ENCODE data around the gene PYHIN1.

PYHIN1 gene

DNA sequence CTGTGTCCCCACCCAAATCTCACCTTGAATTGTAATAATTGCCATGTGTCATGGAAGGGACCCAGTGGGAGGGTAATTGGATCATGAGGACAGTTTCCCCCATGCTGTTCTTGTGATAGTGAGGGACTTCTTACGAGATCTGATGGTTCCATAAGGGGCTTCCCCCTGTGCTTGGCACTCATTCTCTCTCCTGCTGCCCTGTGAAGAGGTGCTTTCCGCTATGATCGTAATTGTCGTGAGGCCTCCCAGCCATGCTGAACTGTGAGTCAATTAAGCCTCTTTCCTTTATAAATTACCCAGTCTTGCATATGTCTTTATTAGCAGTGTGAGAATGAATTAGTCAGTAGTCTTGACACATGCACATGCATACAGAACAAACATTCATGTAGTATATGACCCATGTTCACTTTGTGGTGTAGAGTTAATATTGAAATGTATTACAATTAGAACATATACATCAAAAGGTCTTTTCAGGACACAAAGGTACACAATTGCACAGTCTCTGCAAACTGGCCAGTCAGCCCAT lies 61.5 kb downstream of the PYHIN1 start:
- H2AFZ ChIP-seq (ENCODE audit: low read length) = no peak overlapping the region
- H3K9me3 ChIP-seq (ENCODE audit: insufficient read depth, low read depth, low read length) = no peaks in the 10 kb centered on the region
- H4K20me1 ChIP-seq (ENCODE audit: insufficient read depth, low read length, poor library complexity, severe bottlenecking) = no peaks in the 10 kb centered on the region
- H3K4me3 ChIP-seq (ENCODE audit: low read length, poor library complexity, severe bottlenecking) = no peak overlapping the region
- H3K4me1 ChIP-seq (ENCODE audit: insufficient read depth, low read length, poor library complexity, severe bottlenecking) = no peaks in the 10 kb centered on the region
- no peak overlapping the region for H3K4me2 ChIP-seq (ENCODE audit: low read depth, low read length, poor library complexity, severe bottlenecking)
- no peaks in the 10 kb centered on the region for H3K79me2 ChIP-seq (ENCODE audit: insufficient read depth, low read length)
- no peaks in the 10 kb centered on the region for H3K36me3 ChIP-seq (ENCODE audit: insufficient read depth, low read length)
- H3K9me2 ChIP-seq (replicated peaks; ENCODE audit: low read depth, low read length) = no peaks in the 10 kb centered on the region
- TF ChIP-seq, protein P1, sequence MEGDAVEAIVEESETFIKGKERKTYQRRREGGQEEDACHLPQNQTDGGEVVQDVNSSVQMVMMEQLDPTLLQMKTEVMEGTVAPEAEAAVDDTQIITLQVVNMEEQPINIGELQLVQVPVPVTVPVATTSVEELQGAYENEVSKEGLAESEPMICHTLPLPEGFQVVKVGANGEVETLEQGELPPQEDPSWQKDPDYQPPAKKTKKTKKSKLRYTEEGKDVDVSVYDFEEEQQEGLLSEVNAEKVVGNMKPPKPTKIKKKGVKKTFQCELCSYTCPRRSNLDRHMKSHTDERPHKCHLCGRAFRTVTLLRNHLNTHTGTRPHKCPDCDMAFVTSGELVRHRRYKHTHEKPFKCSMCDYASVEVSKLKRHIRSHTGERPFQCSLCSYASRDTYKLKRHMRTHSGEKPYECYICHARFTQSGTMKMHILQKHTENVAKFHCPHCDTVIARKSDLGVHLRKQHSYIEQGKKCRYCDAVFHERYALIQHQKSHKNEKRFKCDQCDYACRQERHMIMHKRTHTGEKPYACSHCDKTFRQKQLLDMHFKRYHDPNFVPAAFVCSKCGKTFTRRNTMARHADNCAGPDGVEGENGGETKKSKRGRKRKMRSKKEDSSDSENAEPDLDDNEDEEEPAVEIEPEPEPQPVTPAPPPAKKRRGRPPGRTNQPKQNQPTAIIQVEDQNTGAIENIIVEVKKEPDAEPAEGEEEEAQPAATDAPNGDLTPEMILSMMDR (conservative IDR thresholded peaks at IDR 0.05; ENCODE audit: low read length) = no peak
- no peak for TF ChIP-seq EZH2phosphoT487 (IDR thresholded peaks at IDR 0.05; ENCODE audit: borderline replicate concordance)
- no peaks in the 10 kb centered on the region for H3K27me3 ChIP-seq (ENCODE audit: insufficient read depth, low read length, poor library complexity, severe bottlenecking)
- no peak overlapping the region for H3K9ac ChIP-seq (ENCODE audit: low read depth, low read length, poor library complexity, severe bottlenecking)
- no peaks in the 10 kb centered on the region for H3F3A ChIP-seq (ENCODE audit: low read depth)

DNA sequence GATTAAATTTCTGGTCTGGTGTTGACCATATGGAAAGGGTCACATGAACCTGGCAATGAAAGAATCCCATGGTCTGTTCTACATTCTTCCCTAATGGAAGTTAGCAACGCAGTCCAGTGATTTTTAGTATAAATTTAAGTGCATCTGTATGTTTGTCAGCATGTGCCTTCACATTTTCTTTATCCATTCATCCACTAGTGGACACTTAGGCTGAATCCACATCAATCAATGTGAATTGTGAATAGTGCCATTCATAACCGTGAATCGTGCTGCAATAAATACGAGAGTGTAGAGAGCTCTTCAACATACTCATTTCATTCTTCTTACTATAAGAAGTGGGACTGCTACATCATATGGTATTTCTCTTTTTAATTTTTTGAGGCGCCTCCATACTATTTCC lies 65.6 kb downstream of the PYHIN1 start:
- Histone ChIP-seq H3K4me1 (ENCODE audit: insufficient read depth, low read length, poor library complexity, severe bottlenecking) (no peaks in the 10 kb centered on the region), H3K36me3 (ENCODE audit: insufficient read depth, low read length) (no peaks in the 10 kb centered on the region), H3K9me2 (replicated peaks; ENCODE audit: low read depth, low read length) (no peaks in the 10 kb centered on the region), H2AFZ (ENCODE audit: low read length) (no peak overlapping the region), H3K9ac (ENCODE audit: low read depth, low read length, poor library complexity, severe bottlenecking) (no peak overlapping the region), H3K4me3 (ENCODE audit: low read length, poor library complexity, severe bottlenecking) (no peak overlapping the region), H3K4me2 (ENCODE audit: low read depth, low read length, poor library complexity, severe bottlenecking) (no peak overlapping the region), H3F3A (ENCODE audit: low read depth) (no peaks in the 10 kb centered on the region), H4K20me1 (ENCODE audit: insufficient read depth, low read length, poor library complexity, severe bottlenecking) (no peaks in the 10 kb centered on the region), H3K79me2 (ENCODE audit: insufficient read depth, low read length) (no peaks in the 10 kb centered on the region), H3K9me3 (ENCODE audit: insufficient read depth, low read depth, low read length) (no peaks in the 10 kb centered on the region), H3K27me3 (ENCODE audit: insufficient read depth, low read length, poor library complexity, severe bottlenecking) (no peaks in the 10 kb centered on the region)
- TF ChIP-seq EZH2phosphoT487 (IDR thresholded peaks at IDR 0.05; ENCODE audit: borderline replicate concordance) = no peak
- TF ChIP-seq, protein P1 (conservative IDR thresholded peaks at IDR 0.05; ENCODE audit: low read length) = no peak

DNA sequence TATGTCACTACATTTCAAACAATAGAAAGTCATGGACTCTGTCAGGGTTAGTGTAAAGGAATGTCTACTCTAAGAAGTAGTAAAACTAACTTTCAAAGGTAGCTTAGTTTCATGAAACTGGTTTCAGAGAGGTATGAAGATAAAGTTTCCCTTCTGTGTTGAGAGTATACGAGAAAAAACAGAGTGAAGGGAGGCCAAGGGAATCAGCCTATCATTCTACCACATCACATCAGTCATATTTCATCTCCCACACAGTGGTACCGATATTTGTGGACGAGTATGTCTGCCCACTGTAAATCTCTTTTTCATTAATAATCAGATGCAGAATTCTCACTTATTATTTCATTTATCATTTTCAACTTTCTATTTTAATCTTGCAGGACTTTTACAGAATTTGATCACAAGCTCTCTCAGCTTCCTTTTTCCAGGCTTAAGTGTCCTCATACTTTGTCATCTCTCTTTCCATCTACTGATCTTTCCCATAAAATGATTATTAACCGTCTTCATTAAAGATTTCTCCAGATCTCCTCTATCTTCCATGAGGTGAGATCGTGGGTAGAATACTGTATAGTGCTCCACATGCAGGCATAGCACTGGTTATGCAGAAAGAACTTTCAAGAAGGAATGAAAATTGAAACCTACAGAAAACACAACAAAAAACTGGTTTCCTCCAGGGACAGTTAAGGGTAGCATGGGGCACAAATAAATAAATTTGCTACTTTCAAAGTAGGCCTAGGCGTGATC lies 66.9 kb downstream of the PYHIN1 start:
- peak overlapping the region; percentile 35; the same call in 1 of the 2 replicates for H2AFZ ChIP-seq (ENCODE audit: low read length)
- H3K4me1 ChIP-seq (ENCODE audit: insufficient read depth, low read length, poor library complexity, severe bottlenecking) = no peaks in the 10 kb centered on the region
- H3K9me3 ChIP-seq (ENCODE audit: insufficient read depth, low read depth, low read length) = no peaks in the 10 kb centered on the region
- H3K4me3 ChIP-seq (ENCODE audit: low read length, poor library complexity, severe bottlenecking) = peak overlapping the region; percentile 30
- H3K27me3 ChIP-seq (ENCODE audit: insufficient read depth, low read length, poor library complexity, severe bottlenecking) = no peaks in the 10 kb centered on the region
- no peaks in the 10 kb centered on the region for H3K36me3 ChIP-seq (ENCODE audit: insufficient read depth, low read length)
- H3K9ac ChIP-seq (ENCODE audit: low read depth, low read length, poor library complexity, severe bottlenecking) = no peak overlapping the region
- H4K20me1 ChIP-seq (ENCODE audit: insufficient read depth, low read length, poor library complexity, severe bottlenecking) = no peaks in the 10 kb centered on the region
- no peaks in the 10 kb centered on the region for H3K79me2 ChIP-seq (ENCODE audit: insufficient read depth, low read length)
- peak overlapping the region; percentile 29 for H3K4me2 ChIP-seq (ENCODE audit: low read depth, low read length, poor library complexity, severe bottlenecking)
- no peaks in the 10 kb centered on the region for H3F3A ChIP-seq (ENCODE audit: low read depth)
- TF ChIP-seq EZH2phosphoT487 (IDR thresholded peaks at IDR 0.05; ENCODE audit: borderline replicate concordance) = no peak
- TF ChIP-seq, protein P1 (conservative IDR thresholded peaks at IDR 0.05; ENCODE audit: low read length) = no peak
- no peaks in the 10 kb centered on the region for H3K9me2 ChIP-seq (replicated peaks; ENCODE audit: low read depth, low read length)

Data from Loucy (cell line).